ENCODE data around the gene SEC14L2.
"Not testable (repeated sequence)": the region's sequence is repeated elsewhere in the genome, so short reads cannot be mapped to it uniquely, and the experiment has no call there.

SEC14L2 gene

GRCh38 chr22:30426388-30427353 lies 29.9 kb downstream of the SEC14L2 start:
- DNase-seq (ENCODE audit: low read depth in 2 of 2), result peak; percentile 75 to 90

GRCh38 chr22:30427871-30428270 lies 31.1 kb downstream of the SEC14L2 start:
- no peak for DNase-seq (ENCODE audit: low read depth in 2 of 2)

GRCh38 chr22:30429887-30430286 lies 33.1 kb downstream of the SEC14L2 start:
- DNase-seq (ENCODE audit: low read depth in 2 of 2), result no peak

GRCh38 chr22:30430933-30431332 lies 34.1 kb downstream of the SEC14L2 start:
- no peak for DNase-seq (ENCODE audit: low read depth in 2 of 2)

GRCh38 chr22:30432096-30432495 lies 35.3 kb downstream of the SEC14L2 start:
- DNase-seq (ENCODE audit: low read depth in 2 of 2), result no peak

GRCh38 chr22:30432520-30432919 lies 35.7 kb downstream of the SEC14L2 start:
- no peak for DNase-seq (ENCODE audit: low read depth in 2 of 2)

GRCh38 chr22:30433227-30433626 lies 36.4 kb downstream of the SEC14L2 start:
- no peak for DNase-seq (ENCODE audit: low read depth in 2 of 2)

- DNase-seq (ENCODE audit: low read depth in 2 of 2), result no peak
Measured at GRCh38 chr22:30433773-30434172, 37.0 kb downstream of the SEC14L2 start.

GRCh38 chr22:30434843-30435242 lies 38.0 kb downstream of the SEC14L2 start:
- DNase-seq (ENCODE audit: low read depth in 2 of 2), result no peak

- DNase-seq (ENCODE audit: low read depth in 2 of 2), result peak; percentile 63 to 70
Measured at GRCh38 chr22:30435674-30436126, 38.9 kb downstream of the SEC14L2 start.

- DNase-seq (ENCODE audit: low read depth in 2 of 2), result no peak
Measured at GRCh38 chr22:30436196-30436595, 39.4 kb downstream of the SEC14L2 start.

GRCh38 chr22:30438559-30438958 lies 41.7 kb downstream of the SEC14L2 start:
- DNase-seq (ENCODE audit: low read depth in 2 of 2), result no peak

GRCh38 chr22:30439226-30439625 lies 42.4 kb downstream of the SEC14L2 start:
- no peak for DNase-seq (ENCODE audit: low read depth in 2 of 2)

- no peak for DNase-seq (ENCODE audit: low read depth in 2 of 2)
Measured at GRCh38 chr22:30439836-30440235, 43.0 kb downstream of the SEC14L2 start.

GRCh38 chr22:30441088-30441487 lies 44.3 kb downstream of the SEC14L2 start:
- no peak for DNase-seq (ENCODE audit: low read depth in 2 of 2)

GRCh38 chr22:30444632-30445437 lies 48.0 kb downstream of the SEC14L2 start:
- no peak for DNase-seq (ENCODE audit: low read depth in 2 of 2)

GRCh38 chr22:30445438-30446145 lies 48.8 kb downstream of the SEC14L2 start:
- no peak for DNase-seq (ENCODE audit: low read depth in 2 of 2)

GRCh38 chr22:30447656-30448055 lies 50.8 kb downstream of the SEC14L2 start:
- DNase-seq (ENCODE audit: low read depth in 2 of 2), result no peak

GRCh38 chr22:30451488-30451887 lies 54.7 kb downstream of the SEC14L2 start:
- DNase-seq (ENCODE audit: low read depth in 2 of 2), result not testable (repeated sequence)

- no peak for DNase-seq (ENCODE audit: low read depth in 2 of 2)
Measured at GRCh38 chr22:30452861-30453260, 56.0 kb downstream of the SEC14L2 start.

- DNase-seq (ENCODE audit: low read depth in 2 of 2), result no peak
Measured at GRCh38 chr22:30453731-30454510, 57.1 kb downstream of the SEC14L2 start.

Data from stimulated activated CD4-positive, alpha-beta T cell treated with anti-CD3 and anti-CD28 coated beads, Interleukin-15, amount 100 ng/mL, for 48 hours (primary cell).